H1 (cell line): ENCODE measurements around the gene FBXO44. TPM values are rescaled to one million over a fixed set of nuclear protein-coding genes. Genes with fewer than 3 reads are reported as not detected.

ENCODE experiments used
- KDM4A ChIP-seq: IDR thresholded peaks from one replicate; pipeline ENCODE4 v1.7.1; 2012; ENCODE audit warnings: low read depth, mild to moderate bottlenecking, moderate library complexity, low read length, inconsistent platforms; ENCODE audit not compliant: severe bottlenecking
- RBBP5 ChIP-seq: IDR thresholded peaks from 2 replicates; pipeline ENCODE4 v1.7.1; 2012; ENCODE audit warnings: low read depth, mild to moderate bottlenecking, inconsistent platforms, low read length, moderate library complexity, borderline replicate concordance
- SIX5 ChIP-seq: IDR thresholded peaks from 2 replicates; pipeline ENCODE4 v1.6.1; 2011; ENCODE audit warnings: mild to moderate bottlenecking, low read depth, low read length
- SP1 ChIP-seq: IDR thresholded peaks from 2 replicates; pipeline ENCODE4 v1.6.1; 2011; ENCODE audit warnings: low read depth, low read length
- SRF ChIP-seq: IDR thresholded peaks from 2 replicates; pipeline ENCODE4 v1.6.1; 2011; ENCODE audit warnings: mild to moderate bottlenecking, low read depth, low read length, moderate library complexity
- TBP ChIP-seq: IDR thresholded peaks from 2 replicates; pipeline ENCODE4 v1.6.1; 2011; ENCODE audit warnings: low read depth, low read length, improper control_type of control experiment
- polyA plus RNA-seq, 7 experiments: library from polyadenylated mRNA; depleted of rRNA in 3 of 7; stranded (reverse) in 5 of 7; unstranded in 2 of 7; fragments of >200 nt in 5 of 7; fragments of 200-250 nt in 2 of 7; gene quantifications; 1 replicate in 5 of 7; 2 replicates in 1 of 7; 4 replicates in 1 of 7; pipeline versions ENCODE4 v1.2.1 to v1.2.3, GENCODE V29; 2011 to 2013; ENCODE audit warnings: missing spikeins in 2 of 7, mixed read lengths in 2 of 7
- total RNA-seq: library from RNA; stranded (reverse); fragmentation: NEBNext Ultra II Directional; extraction: Animal tissue kit (Norgen Biotek cat#: 25700); gene quantifications from 2 replicates; pipeline ENCODE4 v1.2.1, GENCODE V29; 2021

The FBXO44 gene
- total and polyA plus RNA-seq, 2 of the 8 experiments (the other 6 are each of a cell fraction or from before 2014, with no cell fraction given), result 27.0 to 27.2 TPM

- no peak for TF ChIP-seq KDM4A
- no peak for TF ChIP-seq RBBP5
- TF ChIP-seq TBP, result no peak
- TF ChIP-seq SP1, result no peak
- TF ChIP-seq SRF, result no peak
- TF ChIP-seq SIX5, result no peak
- TF ChIP-seq, all 59 proteins: peak for 0
These were observed 20.6 kb downstream of the FBXO44 start (continued) for GRCh38 chr1:11675325-11675724.
